Raji (cell line): ENCODE results near the gene CASP12.

ENCODE experiments used
- POLR2A ChIP-seq: IDR thresholded peaks from 2 replicates; pipeline ENCODE4 v1.6.1; 2011; ENCODE audit warnings: low read depth, low read length, control low read depth; ENCODE audit not compliant: insufficient read depth

The CASP12 gene

DNA sequence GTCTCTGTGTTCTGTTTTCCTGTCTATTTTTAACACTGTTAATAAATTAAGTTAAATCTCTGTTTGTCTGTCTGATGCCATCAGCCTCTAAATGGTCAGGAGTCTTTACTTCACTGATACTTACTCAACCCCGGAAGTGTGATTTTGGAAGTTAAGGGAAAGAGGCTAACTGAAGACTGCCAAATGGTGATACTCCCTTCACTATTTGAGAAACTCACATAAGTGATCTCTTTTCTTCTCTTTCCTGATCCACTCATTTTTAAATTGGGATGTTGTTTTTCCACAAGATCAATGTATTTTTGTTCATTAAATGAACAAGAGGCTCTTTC, 389 bp upstream of the CASP12 start:
- TF ChIP-seq POLR2A, result no peak

DNA sequence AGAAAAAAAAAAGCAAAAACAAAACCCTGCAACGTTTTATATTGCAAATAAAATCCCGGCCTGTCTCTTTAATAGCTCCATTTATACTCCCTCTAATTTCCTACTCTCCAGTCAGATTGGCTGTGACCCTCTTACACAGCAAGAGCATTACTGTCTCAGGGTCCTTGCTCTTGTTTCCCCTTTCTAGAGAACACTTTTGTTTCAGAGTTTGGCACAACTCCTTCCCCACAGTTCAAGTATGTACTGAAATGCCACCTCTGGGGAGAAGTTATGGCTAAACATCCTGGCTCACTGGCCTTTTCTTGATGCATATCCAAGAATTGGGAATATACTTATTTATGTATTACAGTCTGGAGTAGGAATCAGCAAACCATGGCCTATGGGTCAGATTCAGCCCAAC, 2.6 kb downstream of the CASP12 start:
- TF ChIP-seq POLR2A, result no peak

DNA sequence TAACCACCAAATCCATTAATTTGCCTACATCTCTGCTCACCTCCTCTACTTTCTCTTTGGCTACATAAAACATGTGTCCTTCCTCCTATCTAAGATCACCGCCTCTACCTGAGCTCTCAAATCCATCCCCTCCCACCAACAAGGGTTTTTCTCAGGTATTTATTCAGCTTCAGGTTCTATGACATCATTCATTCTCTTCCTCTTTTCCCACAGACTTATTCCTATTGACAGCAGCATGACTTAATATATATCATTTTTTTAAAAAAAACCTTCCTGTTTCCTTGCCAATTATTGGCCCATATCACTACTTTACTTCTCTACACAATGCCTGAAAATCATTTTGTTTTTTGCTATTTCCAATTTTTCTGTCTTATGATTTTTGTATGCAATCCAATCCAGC, 4.4 kb downstream of the CASP12 start:
- TF ChIP-seq POLR2A, result no peak

- TF ChIP-seq POLR2A, result no peak
Observed at GRCh38 chr11:104892723-104893511, 5.3 kb downstream of the CASP12 start.

DNA sequence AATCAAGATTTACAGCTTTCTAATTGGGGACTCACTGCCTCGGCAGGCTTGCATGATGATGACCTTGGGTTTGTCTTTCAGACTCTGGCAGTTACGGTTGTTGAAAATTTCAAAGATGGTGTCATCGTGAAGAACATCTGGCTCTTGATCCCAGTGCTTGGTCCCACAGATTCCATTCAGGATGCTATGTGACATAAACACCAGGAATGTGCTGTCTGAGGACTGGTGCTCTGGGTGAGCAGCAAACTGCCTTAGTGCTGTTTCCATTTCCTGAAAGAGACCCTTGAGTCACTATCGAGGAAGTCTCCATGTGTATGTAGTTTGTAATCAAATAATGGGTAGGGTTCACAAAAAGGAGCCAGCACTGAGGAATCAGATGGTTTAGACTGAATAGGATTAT, 7.1 kb downstream of the CASP12 start:
- no peak for TF ChIP-seq POLR2A

DNA sequence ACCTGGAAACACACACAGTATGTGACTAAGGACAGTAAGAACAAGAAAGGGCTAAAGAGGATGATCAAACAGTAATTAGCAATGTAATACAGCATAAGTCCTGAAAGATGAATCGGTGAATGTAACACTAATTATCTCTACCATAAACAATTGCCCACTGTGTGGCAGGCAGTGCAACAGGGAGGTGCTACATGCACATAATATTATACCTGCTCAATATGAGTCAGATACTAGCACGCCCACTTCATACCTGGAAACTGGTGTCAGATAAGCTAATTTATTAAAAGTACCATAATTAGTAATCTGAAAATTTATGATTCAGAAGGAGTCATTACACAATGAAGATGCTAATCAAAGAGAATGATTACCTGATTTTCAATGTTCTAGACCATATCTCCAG, 14.9 kb downstream of the CASP12 start:
- no peak for TF ChIP-seq POLR2A

GRCh38 chr11:104881117-104881794, 17.0 kb downstream of the CASP12 start:
- TF ChIP-seq POLR2A, result no peak

DNA sequence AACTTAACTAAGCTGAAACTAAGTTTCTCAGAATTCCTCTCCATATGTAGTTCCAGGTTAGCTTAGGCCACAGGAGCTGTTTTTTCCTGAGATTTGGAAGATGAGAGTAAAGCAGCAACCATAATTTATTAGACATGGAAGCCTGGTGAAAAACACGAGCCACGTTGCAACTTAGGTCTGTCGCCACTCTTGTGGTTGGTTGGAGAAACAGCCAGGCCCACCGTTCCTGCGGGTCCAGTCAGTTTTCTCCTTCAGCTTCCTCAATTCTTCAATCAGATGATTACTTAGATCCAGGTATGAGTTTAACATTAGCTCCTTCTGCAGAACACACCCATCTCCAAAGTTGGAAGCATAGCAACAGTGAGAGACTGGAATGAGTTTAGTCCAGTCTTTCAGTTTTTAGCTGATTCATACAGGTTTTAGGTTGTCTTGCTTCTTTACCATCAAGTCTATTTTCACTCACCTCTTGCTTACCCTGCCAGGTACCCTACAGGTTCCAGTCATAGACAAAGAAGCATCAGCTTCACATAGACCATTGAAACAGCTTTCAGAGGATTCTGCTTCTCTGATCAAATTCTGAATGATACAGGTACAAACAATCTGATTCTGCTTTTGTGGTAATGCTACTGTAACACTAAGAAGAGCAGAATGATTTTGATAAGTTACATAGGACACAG, 18.6 kb downstream of the CASP12 start:
- no peak for TF ChIP-seq POLR2A

DNA sequence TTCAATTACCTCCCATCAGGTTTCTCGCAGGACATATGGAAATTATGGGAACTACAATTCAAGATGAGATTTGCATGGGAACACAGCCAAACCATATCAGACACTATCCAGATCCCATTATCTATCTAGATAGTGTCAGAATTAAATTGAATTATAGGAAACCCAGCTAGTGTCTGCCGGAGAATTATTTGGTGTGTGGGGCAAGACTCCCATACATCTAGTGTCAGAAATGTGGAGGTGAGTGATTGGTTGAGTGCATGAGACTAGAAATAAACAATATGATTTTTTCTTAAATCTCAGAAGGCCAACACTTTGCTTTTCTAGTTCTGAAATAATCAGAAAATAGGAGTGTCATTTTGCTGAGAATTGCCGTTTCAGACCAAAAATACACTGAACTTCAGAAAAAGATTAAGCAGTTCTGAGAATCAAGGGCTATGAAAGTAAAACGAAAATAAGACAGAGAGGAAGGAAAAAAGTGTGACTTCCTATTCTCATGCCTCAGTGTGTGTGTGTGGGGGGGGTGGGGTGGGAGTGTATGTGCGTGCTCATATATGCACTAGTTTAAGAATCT, 21.3 kb downstream of the CASP12 start:
- TF ChIP-seq POLR2A, result no peak

DNA sequence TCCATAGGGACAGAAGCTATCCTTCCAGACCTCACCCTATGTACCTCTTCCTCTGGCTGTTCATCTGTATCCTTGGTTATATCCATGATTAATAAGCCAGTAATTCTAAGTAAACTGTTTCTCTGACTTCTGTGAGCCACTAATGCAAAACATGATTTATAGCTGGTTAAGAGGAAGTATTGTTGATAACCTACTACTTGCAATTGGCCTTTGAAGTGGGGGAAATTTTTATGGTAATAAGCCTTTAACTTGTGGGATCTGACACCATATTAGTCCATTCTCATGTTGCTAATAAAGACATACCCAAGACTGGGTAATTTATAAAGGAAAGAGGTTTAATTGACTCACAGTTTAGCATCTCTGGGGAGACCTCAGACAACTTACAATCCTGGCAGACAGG, 21.9 kb downstream of the CASP12 start:
- TF ChIP-seq POLR2A, result no peak

DNA sequence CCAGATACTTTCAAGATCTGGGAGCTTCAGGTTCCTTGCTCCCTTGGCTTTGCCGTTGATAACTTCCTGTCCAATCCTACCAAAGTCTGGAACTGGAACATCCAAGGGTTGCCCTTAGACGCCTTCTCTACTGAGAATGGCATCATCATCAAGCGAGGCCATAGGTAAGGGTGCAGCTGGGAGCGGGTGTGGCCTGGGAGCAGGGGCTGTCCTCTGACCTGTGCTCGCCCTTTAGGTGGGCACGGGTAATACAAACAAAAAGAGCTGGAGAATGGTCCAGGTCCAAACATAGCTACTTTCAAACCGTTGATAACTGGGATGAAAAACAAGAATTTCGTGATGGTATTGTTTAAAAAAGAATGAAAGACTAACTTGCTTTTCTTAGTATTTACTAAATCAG, 25.0 kb downstream of the CASP12 start:
- no peak for TF ChIP-seq POLR2A

GRCh38 chr11:104872393-104872792, 25.9 kb downstream of the CASP12 start:
- no peak for TF ChIP-seq POLR2A

- no peak for TF ChIP-seq POLR2A
Observed at GRCh38 chr11:104870910-104871309, 27.4 kb downstream of the CASP12 start.

DNA sequence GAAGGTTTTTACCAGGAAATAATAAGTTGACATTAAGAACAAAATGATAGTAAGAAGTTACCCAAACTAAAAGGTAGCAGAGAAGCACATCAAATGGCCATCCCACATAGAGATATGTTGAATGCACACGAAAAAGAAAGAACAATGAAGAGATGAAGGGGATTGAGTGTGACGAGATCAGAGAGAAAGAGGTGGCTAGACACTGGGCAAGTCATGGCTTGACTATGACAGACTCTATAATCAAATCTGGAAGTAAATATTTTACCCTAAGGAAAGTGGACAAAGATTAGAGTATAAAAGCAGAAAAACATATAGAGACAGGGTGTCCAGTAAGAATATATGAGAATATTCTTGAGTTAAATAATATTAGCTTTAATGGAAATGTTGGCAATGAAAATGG, 31.4 kb downstream of the CASP12 start:
- no peak for TF ChIP-seq POLR2A

- no peak for TF ChIP-seq POLR2A
Observed at GRCh38 chr11:104858882-104859775, 39.1 kb downstream of the CASP12 start.
